Hematopoietic multipotent progenitor cell treated with erythropoietin and hydrocortisone succinate and interleukin-3 and kit ligand, for 17 days (in vitro differentiated cells): ENCODE results near the gene MBTD1.
"Not testable (repeated sequence)": the region's sequence is repeated elsewhere in the genome, so short reads cannot be mapped to it uniquely, and the experiment has no call there.

ENCODE experiments used
- DNase-seq: peaks from one replicate; pipeline ENCODE4 v3.0.0-alpha.2; 2015; ENCODE audit warnings: low spot score

The MBTD1 gene

DNA sequence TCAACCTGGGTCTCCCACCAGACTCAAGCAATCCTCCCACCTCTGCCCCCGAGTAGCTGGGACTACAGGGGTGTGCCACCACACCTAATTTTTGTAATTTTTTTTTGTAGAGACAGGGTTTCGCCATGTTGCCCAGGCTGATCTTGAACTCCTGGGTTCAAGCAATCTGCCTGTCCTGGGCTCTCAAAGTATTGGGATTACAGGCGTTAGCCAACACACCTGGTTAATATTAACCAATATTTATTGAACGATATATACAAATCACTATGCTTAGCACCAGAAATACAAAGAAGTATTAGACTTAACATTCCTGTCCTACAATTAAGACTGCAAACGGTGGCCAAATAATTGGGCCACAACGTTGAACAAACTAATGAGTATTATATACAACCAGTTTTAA, 4.2 kb downstream of the MBTD1 start:
- no peak for DNase-seq

DNA sequence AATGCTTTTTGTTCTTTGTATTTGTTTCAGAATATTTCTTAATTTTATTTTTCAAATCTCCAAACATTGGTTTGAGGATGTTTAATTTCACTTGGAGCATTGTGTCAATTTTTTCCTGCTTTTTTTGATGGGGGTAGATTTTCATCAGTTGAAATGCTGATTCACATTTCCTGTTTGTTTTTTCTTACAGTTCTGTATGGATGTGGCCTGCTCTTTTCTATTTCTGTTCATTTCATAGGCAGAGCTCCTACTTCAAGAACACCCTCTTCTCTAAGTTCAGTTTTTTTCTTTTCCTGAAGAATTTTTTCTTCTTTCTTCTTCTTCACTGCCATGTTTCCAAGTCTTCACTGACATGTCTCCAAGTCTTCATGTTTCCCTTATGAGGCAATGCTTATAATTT, 8.8 kb downstream of the MBTD1 start:
- DNase-seq = no peak

DNA sequence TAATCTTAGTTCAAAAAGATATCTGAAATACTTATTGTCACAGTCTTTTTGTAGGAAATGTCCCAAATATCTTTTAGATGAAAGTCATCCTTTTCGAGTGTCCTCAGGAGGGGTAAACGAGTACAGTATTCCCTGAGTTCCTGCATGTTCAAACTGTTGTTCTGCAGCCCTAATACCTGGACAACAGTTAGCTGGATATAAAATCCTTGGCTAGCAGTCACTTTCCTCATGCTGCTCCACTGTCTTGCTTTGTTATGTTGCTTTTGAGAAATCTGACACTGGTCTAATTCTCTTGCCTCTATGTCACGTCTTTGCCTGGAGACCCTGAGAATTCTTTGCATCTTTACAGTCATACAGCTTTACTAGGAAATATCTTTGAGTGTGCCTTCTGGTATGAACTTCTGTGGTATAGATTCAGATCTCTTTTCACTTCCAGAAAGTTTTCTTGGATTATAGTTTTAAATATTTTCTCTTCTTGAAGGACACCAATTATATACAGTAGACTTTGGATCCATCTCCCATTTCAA, 9.5 kb downstream of the MBTD1 start:
- no peak for DNase-seq

DNA sequence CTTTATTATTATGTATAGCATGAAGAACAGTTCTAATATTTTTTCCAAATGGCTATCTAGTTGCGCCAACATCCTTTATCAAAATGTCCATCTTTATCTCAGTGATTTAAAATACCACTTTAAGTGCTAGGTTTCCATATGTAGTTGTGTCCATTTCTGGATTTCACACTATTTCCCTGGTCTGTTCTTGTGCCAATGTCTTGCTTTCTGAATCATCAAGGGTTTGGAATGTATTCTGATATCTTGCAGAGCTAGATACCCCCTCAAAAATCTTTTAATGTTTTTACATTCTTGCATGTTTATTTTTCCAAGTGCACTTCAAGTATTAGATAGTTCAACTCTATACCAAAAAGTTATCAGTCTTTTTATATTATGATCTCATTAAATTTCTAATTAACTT, 14.3 kb downstream of the MBTD1 start:
- DNase-seq = no peak

DNA sequence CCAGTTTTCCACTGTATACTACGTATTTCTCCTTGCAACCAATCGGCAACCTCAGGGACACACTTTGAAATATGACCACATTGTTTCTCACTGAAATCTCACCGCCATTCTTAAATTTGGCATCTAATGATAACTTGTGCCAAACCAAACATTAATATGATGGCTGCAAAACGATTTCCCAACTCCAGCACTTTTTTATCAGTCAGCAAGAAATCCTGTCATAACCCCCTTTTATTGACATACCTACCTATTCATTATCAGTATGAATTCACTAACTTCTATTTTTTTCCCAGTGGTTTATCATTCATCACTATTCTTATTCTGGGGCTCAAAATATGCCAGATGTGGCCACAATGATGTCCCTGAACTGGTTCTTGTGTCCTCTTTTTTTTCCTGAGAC, 15.8 kb downstream of the MBTD1 start:
- no peak for DNase-seq

DNA sequence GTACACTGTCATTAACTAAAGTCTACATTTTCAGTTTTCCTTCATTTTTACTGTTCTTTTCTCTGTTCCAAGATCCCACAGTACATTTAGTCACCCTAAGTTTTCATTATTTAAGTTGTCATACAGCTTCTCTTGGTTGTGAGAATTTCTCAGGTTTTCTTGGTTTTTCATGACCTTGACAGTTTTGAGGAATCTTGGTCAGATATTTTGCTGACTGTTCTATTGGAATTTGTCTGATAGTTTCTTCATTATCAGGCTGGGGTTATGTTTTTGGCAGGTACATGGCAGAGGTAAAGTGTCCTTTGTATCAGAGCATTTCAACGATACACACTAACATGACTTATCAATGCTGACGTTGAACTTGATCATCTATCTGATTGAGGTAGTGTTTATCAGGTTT, 19.6 kb downstream of the MBTD1 start:
- no peak for DNase-seq

DNA sequence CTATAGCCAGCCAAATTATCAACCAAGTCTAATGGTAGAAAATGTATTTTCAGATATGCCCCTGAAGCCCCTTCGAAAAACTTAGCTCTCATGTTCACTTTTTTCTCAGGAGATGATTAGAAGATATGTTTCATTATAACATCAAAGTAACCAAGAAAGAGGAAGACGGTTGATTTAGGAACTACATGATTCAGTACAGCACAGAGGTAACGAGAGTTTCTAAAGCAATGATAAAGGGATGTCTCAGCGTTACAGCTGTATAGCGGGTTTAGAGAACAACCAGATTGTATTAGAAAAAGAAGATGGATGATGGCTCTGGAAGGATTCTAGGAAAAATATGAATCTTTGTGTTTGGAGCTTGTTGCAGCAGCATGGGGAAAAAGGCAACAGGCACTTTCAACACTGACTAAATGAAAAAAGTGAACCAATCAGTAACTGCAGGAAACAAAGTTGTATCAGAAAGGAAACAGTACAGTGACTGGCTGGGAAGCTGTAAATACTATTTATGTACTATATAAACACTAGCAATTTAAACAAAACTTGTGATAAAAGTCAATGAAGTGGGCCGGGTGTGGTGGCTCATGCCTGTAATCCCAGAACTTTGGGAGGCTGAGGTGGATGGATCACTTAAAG, 21.5 kb downstream of the MBTD1 start:
- DNase-seq = no peak

DNA sequence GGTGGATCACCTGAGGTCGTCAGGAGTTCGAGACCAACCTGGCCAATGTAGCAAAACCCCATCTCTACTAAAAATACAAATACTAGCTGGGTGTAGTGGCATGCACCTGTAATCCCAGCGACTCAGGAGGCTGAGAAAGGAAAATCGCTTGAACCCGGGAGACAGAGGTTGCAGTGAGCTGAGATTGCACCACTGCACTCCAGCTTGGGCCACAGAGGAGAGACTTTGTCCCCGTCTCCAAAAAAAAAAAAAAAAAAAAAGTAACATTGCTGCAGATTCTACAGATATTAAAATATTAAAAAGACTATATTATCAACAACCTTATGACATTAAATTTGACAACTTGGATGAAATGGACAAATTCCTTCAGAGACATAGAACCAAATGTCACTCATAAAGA, 25.7 kb downstream of the MBTD1 start:
- no peak for DNase-seq

DNA sequence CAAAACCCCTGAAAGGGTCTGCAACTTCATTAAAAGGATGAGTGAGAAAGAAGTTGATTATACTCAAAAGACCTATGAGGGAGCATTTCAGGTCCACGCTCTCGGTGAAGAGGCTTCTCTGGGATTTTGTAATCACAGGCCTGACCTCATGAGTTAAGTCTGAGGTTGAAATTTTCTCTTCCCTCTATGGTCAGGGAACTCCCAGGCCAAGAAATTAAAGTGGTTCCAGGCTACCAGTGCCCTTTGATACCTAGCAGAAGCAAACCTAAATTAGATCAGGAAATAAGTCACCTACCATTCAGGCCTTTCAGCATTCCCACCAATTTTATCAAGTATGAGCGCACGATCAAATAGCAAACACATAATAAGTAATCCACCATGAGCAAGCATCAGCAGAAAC, 27.9 kb downstream of the MBTD1 start:
- DNase-seq = no peak

DNA sequence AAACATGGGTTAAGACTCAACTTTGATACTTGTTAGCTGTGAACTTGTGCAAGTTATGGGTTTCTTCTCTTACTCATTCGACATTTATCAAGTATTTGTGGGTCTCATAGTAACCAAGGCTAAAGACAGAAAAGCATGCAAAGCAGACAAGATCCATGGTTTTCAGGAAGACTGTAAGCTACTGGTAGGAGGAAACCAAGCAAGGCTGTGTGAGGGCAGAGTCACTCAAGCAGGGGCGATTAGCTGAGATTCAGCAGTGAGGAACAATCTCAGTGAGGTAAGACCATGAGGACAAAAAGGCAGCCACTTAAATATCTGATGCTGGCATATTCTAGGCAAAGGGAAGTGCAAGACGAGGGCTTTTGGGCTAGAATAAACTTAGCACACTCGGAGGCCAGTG, 29.5 kb downstream of the MBTD1 start:
- no peak for DNase-seq

DNA sequence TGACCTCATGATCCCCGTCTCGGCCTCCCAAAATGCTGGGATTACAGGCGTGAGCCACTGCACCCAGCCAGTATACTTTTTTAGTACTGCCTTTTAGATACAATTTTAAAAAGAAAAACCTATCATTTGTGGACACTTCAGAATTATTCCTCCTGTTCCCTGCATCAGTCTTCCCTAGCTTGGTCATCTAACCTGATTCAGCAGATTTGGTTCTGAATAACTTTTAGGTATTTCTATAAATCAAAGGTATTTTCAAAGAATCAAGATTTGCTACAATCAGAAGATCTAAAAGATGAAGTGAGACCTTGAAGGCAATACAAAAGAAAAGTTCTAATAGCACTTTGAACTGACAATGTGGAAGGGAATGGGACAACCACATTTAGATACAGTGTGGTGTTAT, 30.0 kb downstream of the MBTD1 start:
- DNase-seq = no peak

DNA sequence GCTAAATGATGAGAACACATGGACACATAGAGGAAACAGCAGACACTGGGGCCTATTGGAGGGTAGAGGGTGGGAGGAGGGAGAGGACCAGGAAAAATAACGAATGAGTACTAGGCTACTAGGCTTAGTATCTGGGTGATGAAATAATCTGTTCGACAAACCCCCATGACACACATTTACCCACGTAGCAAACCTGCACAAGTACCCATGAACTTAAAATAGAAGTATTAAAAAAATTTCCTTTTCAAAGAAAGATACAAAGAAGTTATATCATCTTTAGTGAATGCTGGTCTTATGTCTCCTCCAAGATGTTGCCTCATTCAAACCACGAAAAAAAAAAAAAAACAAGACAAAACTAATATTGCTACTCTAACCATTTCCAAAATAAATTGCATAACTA, 31.7 kb downstream of the MBTD1 start:
- DNase-seq = no peak

DNA sequence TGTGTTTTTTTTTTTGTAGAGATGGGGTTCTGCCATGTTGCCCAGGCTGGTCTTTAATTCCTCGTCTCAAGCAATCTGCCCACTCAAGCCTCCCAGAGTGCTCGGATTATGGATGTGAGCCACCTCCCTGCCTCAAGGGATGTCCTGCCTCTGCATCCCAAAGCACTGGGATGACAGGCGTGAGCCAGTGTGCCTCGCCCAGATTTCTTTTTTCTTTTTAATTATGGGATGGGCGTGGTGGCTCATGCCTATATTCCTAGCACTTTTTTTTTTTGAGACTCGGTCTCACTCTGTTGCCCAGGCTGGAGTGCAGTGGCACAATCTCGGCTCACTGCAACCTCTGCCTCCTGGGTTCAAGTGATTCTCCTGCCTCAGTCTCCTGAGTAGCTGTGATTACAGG, 34.3 kb downstream of the MBTD1 start:
- DNase-seq = not testable (repeated sequence)

DNA sequence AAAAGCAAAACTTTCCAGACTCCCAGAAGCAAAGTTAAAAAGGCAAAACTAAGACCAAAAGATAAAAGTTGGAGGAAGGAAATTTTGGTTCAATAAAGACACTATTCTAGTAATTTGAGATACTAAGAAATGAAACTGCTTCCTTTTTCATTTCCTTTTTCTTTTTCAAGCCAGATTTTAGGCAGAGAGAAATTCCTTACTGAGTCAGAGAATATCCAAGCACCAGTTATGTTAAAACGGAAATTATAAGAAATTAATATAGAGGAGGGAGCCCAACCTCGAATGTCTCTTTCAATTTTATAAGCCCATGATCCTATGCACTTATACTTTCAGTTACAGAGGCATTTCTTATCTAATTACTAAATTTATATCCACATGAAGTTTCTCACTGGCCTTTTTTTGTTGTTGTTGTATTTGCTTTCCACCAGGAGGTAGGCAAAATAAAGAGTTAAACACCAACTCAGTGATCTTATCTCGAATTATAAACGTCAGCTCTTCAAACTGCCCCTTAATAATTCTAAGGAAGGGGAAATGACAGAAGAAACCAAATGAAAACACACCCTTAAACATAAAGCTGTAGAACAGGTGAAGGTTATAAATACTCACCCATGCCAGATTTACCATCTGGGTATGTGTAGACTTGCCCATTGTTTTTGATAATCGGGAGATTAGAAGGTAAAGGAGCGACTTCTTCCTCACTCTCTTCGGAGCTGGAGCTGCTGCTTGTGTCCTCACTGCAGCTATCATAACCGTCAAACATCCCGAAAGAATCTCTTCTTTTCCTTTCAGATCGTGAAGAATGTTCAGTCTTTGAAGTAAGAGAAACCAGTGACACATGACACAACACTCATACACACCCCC, 35.2 kb downstream of the MBTD1 start:
- DNase-seq = no peak

DNA sequence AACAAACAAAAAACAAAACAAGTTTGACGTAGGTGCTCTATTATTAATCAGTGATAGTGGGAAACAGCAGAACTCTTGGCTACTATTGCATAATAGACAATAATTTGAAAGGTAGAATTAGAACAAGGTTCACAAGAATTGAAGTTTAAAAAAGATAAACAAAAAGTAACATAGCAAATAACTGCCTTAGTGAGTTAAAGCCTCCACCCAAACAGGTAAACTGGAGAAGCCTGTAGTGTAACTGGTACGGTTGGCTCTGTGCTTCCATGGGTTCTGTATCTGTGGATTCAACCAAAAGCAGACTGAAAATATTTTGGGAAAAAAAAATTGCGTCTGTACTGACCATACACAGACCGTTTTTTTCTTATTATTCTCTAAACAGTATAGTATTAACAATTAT, 38.5 kb downstream of the MBTD1 start:
- no peak for DNase-seq

DNA sequence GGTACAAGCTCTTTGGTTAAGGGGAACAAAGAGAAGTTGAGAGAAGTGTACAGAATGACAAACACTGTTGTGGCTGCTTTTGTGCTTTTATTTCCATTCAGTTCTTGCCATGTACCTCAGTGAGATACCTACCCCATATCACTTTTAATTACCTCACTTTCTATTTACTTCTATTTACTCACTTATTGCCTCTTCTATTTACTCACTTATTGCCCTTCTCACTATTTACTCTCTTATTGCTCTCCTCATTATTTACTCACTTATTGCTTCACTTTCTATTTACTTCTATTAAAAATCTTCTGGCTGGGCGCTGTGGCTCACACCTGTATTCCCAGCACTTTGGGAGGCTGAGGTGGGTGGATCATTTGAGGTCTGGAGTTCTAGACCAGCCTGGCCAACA, 41.9 kb downstream of the MBTD1 start:
- no peak for DNase-seq

DNA sequence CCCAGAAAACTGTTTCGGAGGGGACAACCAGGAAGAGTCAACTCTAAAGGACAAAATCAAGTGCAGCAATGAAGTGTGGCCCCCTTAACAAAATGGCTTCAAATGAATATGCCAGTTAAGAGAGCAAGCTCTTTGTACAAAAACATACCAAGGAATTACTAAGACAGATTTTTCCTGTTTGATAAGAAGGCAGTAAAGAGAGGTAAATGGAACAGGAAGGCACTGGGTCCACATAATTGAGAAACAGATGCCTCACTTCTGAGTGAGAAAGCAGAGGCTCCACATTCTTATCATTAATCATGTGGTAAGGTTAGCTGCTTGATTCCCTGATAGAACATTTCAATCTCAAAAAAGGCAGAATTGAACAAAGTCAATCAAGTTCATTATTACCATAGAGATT, 44.9 kb downstream of the MBTD1 start:
- DNase-seq = no peak

DNA sequence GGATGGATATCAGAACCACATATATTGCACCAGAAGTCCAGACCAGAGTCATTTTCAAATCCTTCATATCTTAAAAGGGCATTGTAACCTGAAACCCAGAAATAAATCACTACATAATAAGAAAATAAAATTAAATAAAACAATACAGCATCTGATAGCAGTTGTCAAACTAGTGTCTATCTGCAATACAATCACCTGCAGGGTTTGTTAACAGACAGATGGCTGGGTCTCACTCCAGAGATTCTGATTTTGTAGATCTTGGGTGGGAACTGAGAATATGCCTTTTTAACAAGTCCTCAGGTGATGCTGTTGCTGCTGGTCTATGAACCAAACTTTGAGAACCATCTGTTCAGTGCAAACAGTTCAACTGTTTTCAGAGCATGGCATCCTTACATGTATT, 56.0 kb downstream of the MBTD1 start:
- DNase-seq = no peak

DNA sequence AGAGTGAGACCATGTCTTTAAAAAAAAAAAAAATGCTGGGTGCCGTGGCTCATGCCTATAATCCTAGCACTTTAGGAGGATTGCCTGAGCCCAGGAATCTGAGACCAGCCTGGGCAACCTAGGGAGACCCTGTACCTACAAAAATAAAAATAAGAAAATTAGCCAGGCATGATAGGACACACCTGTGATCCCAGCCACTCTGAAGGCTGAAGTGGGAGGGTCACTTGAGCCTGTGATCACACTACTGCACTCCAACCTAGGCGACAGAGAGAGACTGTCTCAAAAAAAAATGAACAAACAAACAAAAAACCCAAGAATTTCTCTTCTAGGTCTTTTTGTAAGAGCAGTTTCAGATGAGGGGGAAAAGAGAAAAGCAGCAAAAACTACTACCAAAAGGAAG, 59.0 kb downstream of the MBTD1 start:
- DNase-seq = no peak

DNA sequence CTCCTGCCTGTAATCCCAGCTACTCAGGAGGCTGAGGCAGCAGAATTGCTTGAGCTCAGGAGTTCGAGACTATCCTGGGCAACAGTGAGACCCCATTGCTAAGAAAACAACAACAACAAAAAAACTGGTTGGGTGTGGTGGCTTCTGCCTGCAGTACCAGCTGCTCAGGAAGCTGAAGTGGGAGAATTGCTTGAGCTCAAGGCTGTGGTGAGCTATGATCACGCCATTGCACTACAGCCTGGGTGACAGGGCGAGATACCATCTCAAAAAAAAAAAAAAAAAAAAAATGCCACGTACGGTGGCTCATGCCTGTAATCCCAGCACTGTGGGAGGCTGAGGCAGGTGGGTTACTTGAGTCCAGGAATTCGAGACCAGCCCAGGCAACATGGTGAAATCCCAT, 59.6 kb downstream of the MBTD1 start:
- no peak for DNase-seq

DNA sequence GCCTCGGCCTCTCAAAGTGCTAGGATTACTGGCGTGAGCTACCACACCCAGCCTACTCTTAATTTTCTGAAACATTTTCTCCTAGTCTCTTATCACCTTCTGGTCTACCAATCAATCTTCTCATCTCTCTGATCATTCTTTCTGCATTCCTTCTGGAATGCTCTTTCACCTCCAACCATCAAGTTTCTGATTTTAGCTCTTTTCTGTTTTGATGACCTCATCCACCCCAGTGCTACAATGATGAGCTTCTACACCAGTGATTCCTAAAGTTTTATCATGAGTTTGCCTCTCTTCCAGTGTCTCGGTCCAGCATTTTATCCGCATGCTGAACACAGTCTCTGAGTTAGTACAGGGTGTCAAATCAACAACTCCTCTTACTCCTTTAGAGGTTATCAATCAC, 62.1 kb downstream of the MBTD1 start:
- DNase-seq = no peak

DNA sequence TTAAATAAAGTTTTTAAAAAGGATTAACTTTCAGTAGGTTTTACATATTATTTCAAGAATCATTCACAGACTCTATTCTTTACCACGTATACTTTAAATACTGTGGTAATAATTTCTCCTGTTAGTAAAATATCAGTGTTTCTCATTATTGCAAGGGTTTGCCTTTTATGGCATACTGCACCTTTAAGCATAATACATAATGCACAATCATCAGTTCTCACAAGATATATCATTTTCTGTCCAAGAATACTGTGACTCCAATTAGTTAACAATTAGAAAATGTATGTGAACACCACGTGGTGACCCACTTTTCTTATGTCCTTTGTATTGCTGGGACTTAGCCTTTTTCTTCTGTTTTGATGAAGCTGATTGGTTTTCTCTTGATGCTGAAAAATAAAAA, 68.0 kb downstream of the MBTD1 start:
- no peak for DNase-seq

DNA sequence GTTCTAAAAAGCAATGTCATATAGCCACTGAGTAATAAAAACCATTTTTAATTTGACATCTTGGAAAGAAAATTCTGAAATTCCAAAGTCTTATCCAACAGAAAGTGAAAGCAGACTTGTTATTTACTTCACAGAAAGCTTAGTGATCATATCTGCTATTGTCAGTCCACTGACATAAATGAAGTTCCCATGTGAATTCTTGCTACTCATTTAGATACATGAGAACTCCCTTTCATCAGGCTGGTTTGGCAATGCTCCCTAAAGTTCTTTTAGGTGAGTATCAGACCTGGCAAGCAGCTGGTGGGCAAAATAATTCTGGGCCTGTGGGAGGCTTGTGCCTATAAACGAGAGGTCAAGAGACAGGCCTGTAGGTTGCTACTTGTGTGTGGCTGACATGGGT, 70.2 kb downstream of the MBTD1 start:
- DNase-seq = no peak

DNA sequence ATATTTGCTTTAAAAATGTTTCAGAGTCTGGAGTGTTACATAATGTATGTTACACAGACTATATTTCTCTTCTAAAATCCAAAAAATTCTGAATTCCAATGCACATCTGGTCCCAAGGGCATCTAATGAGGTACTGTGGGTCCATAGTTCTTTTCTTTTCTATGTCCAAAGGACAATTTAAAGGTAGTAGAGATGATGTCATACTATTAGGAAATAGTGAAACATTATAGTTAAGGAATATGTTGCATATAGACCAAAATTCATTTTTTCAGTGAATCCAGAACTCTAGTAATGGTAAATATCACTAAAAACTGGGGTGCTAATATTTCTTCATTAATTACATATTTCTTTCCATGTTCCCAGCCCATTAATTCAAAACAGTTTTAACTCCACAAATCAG, 70.7 kb downstream of the MBTD1 start:
- no peak for DNase-seq
